Kidney glomerular epithelial cell (primary cell): ENCODE measurements around the gene EVA1C.
A peak's percentile ranks its signal among the peaks of the same experiment; 100 is the strongest.
"Not testable (repeated sequence)": the region's sequence is repeated elsewhere in the genome, so short reads cannot be mapped to it uniquely, and the experiment has no call there.

Experiments used
- DNase-seq: peaks from one replicate; lab custom pipeline; 2025; lab: John Stamatoyannopoulos, UW

The EVA1C gene

GRCh38 chr21:32424674-32425073, 12.2 kb downstream of the EVA1C start:
- no peak for DNase-seq

- no peak for DNase-seq
These were observed 13.1 kb downstream of the EVA1C start for GRCh38 chr21:32425628-32426027.

GRCh38 chr21:32426066-32426465, 13.6 kb downstream of the EVA1C start:
- DNase-seq: no peak

GRCh38 chr21:32426592-32427051, 14.1 kb downstream of the EVA1C start:
- DNase-seq: peak; percentile 18

- no peak for DNase-seq
These were observed 15.6 kb downstream of the EVA1C start for GRCh38 chr21:32427958-32428623.

GRCh38 chr21:32432982-32433660, 20.6 kb downstream of the EVA1C start:
- DNase-seq: not testable (repeated sequence)

GRCh38 chr21:32437729-32438128, 25.2 kb downstream of the EVA1C start:
- no peak for DNase-seq

- DNase-seq: no peak
These were observed 30.2 kb downstream of the EVA1C start for GRCh38 chr21:32442566-32443318.

GRCh38 chr21:32445101-32445500, 32.6 kb downstream of the EVA1C start:
- no peak for DNase-seq

GRCh38 chr21:32446440-32446839, 33.9 kb downstream of the EVA1C start:
- peak; percentile 39 for DNase-seq

- DNase-seq: no peak
These were observed 34.7 kb downstream of the EVA1C start for GRCh38 chr21:32447224-32447623.

GRCh38 chr21:32448803-32449594, 36.5 kb downstream of the EVA1C start:
- DNase-seq: no peak

GRCh38 chr21:32450881-32451701, 38.6 kb downstream of the EVA1C start:
- peak; percentile 76 for DNase-seq

GRCh38 chr21:32452191-32452590, 39.7 kb downstream of the EVA1C start:
- DNase-seq: not testable (repeated sequence)

- DNase-seq: no peak
These were observed 40.1 kb downstream of the EVA1C start for GRCh38 chr21:32452641-32453040.

GRCh38 chr21:32455548-32455947, 43.0 kb downstream of the EVA1C start:
- DNase-seq: no peak

- DNase-seq: no peak
These were observed 44.0 kb downstream of the EVA1C start for GRCh38 chr21:32456497-32456918.

GRCh38 chr21:32457360-32457840, 44.9 kb downstream of the EVA1C start:
- DNase-seq: no peak

- no peak for DNase-seq
These were observed 45.5 kb downstream of the EVA1C start for GRCh38 chr21:32457962-32458361.

- DNase-seq: no peak
These were observed 47.5 kb downstream of the EVA1C start for GRCh38 chr21:32459972-32460371.

- DNase-seq: no peak
These were observed 49.0 kb downstream of the EVA1C start for GRCh38 chr21:32461503-32461902.
